ENCODE data around the gene BCAR1.

The BCAR1 gene

GRCh38 chr16:75251280-75252048, at the start of gene BCAR1:
TSS of gene BCAR1 (minus strand) at chr16:75251624. CDS start at chr16:75251482, 142 bp downstream.
- Histone ChIP-seq H3K36me3 (ENCODE audit: insufficient read depth) (no peaks in the 10 kb centered on the region), H3K4me3 (IDR thresholded peaks at IDR 0.05; ENCODE audit: insufficient read depth, low read depth, low read length) (no peak within 1 kb of the TSS), H3K4me2 (no peak within 1 kb of the TSS), H3K79me2 (ENCODE audit: insufficient read depth, low read depth) (no peaks in the 10 kb centered on the region), H3K27me3 (ENCODE audit: insufficient read depth, low read depth) (no peaks in the 10 kb centered on the region), H2AFZ (ENCODE audit: low read depth) (no peak within 1 kb of the TSS), H3K9ac (no peak within 1 kb of the TSS), H3K4me1 (ENCODE audit: low read depth, poor library complexity, severe bottlenecking) (no peaks in the 10 kb centered on the region), H3K27ac (no peak within 1 kb of the TSS), H4K20me1 (ENCODE audit: insufficient read depth) (no peaks in the 10 kb centered on the region)
- TF ChIP-seq CTCF (conservative IDR thresholded peaks at IDR 0.05; ENCODE audit: low read depth, low read length) = no peak

- Histone ChIP-seq H3K27me3 (ENCODE audit: insufficient read depth, low read depth) (no peaks in the 10 kb centered on the region), H3K36me3 (ENCODE audit: insufficient read depth) (no peaks in the 10 kb centered on the region), H3K9ac (no peak overlapping the region), H3K4me2 (no peak overlapping the region), H3K79me2 (ENCODE audit: insufficient read depth, low read depth) (no peaks in the 10 kb centered on the region), H2AFZ (ENCODE audit: low read depth) (no peak overlapping the region), H3K4me3 (IDR thresholded peaks at IDR 0.05; ENCODE audit: insufficient read depth, low read depth, low read length) (no peak overlapping the region), H3K27ac (no peak overlapping the region), H4K20me1 (ENCODE audit: insufficient read depth) (no peaks in the 10 kb centered on the region), H3K4me1 (ENCODE audit: low read depth, poor library complexity, severe bottlenecking) (no peaks in the 10 kb centered on the region)
- TF ChIP-seq CTCF (conservative IDR thresholded peaks at IDR 0.05; ENCODE audit: low read depth, low read length) = no peak
Measured at GRCh38 chr16:75298267-75298666, 46.8 kb upstream of the BCAR1 start.

DNA sequence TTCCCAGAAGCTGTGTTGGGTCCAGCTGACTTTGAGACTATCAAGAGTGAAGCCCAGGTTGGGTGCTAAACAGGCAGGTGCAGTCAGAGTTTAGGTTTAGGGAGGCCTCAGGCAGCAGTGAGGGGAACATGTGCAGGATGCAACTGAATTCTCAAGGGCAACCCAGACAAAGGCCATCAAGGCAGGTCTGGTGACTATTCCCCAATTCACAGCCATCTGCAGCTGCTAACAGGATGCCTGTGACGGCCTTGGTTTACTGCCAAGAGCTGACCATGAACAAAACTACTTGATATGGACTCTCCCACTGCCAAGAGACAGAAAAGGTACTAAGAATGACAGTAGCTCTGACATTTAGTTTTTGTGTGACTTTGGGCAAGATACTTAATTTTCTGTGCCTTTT, 45.2 kb upstream of the BCAR1 start:
- no peak for TF ChIP-seq CTCF (conservative IDR thresholded peaks at IDR 0.05; ENCODE audit: low read depth, low read length)
- no peak overlapping the region for H3K4me2 ChIP-seq
- no peak overlapping the region for H2AFZ ChIP-seq (ENCODE audit: low read depth)
- no peaks in the 10 kb centered on the region for H3K79me2 ChIP-seq (ENCODE audit: insufficient read depth, low read depth)
- H3K27me3 ChIP-seq (ENCODE audit: insufficient read depth, low read depth) = no peaks in the 10 kb centered on the region
- no peaks in the 10 kb centered on the region for H4K20me1 ChIP-seq (ENCODE audit: insufficient read depth)
- no peaks in the 10 kb centered on the region for H3K36me3 ChIP-seq (ENCODE audit: insufficient read depth)
- H3K9ac ChIP-seq = no peak overlapping the region
- H3K4me3 ChIP-seq (IDR thresholded peaks at IDR 0.05; ENCODE audit: insufficient read depth, low read depth, low read length) = no peak overlapping the region
- no peaks in the 10 kb centered on the region for H3K4me1 ChIP-seq (ENCODE audit: low read depth, poor library complexity, severe bottlenecking)
- no peak overlapping the region for H3K27ac ChIP-seq

DNA sequence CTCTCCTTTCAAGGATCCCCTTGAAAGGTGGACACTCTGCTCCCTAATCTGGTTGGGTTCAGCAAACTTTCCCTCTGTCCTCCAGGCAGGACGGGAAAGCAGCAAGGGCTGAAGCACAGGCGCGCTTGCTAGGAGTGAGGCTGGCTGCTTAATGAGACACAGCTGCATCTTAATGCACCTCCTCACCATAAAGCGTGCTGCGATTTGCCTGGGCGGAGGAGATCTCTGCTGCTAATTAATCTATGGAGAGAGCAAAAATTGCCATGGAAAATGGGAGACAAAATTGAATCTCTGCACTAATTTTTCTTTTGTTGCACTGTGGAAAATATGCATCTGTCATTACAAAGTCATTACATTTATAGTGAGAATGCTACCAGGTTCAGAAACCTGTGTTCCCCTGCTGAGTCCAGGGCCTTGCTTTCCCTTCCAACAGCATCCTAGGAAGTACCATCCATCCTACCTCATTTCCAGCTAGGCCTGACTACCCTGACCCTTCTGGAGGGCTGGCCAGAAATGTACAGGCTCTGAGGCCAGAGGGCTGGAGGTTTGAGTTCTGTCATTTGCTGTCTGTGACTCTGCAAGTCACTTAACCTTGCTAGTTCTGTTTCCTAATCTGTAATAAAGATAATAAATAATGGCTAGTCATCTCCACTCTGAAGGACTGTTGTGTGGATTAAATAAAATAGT, 43.5 kb upstream of the BCAR1 start:
- Histone ChIP-seq H4K20me1 (ENCODE audit: insufficient read depth) (no peaks in the 10 kb centered on the region), H3K27ac (no peak overlapping the region), H3K36me3 (ENCODE audit: insufficient read depth) (no peaks in the 10 kb centered on the region), H3K9ac (no peak overlapping the region), H3K4me2 (no peak overlapping the region), H3K27me3 (ENCODE audit: insufficient read depth, low read depth) (no peaks in the 10 kb centered on the region), H2AFZ (ENCODE audit: low read depth) (no peak overlapping the region), H3K79me2 (ENCODE audit: insufficient read depth, low read depth) (no peaks in the 10 kb centered on the region), H3K4me1 (ENCODE audit: low read depth, poor library complexity, severe bottlenecking) (no peaks in the 10 kb centered on the region), H3K4me3 (IDR thresholded peaks at IDR 0.05; ENCODE audit: insufficient read depth, low read depth, low read length) (no peak overlapping the region)
- no peak for TF ChIP-seq CTCF (conservative IDR thresholded peaks at IDR 0.05; ENCODE audit: low read depth, low read length)

Measured in KMS-11 (cell line).